GM19455 (cell line): ENCODE measurements around the gene PRXL2B.
"Not testable (repeated sequence)": the region's sequence is repeated elsewhere in the genome, so short reads cannot be mapped to it uniquely, and the experiment has no call there.

Experiments
- ATAC-seq: cut with Tn5 transposase; IDR thresholded peaks from one replicate; pipeline ENCODE4 v1.9.1; 2021; ENCODE audit not compliant: unreplicated experiment

The PRXL2B gene

GRCh38 chr1:2611031-2611501 is 24.5 kb downstream of the PRXL2B start:
- no peak for ATAC-seq

GRCh38 chr1:2611621-2612437 is 25.3 kb downstream of the PRXL2B start:
- ATAC-seq, result no peak

DNA sequence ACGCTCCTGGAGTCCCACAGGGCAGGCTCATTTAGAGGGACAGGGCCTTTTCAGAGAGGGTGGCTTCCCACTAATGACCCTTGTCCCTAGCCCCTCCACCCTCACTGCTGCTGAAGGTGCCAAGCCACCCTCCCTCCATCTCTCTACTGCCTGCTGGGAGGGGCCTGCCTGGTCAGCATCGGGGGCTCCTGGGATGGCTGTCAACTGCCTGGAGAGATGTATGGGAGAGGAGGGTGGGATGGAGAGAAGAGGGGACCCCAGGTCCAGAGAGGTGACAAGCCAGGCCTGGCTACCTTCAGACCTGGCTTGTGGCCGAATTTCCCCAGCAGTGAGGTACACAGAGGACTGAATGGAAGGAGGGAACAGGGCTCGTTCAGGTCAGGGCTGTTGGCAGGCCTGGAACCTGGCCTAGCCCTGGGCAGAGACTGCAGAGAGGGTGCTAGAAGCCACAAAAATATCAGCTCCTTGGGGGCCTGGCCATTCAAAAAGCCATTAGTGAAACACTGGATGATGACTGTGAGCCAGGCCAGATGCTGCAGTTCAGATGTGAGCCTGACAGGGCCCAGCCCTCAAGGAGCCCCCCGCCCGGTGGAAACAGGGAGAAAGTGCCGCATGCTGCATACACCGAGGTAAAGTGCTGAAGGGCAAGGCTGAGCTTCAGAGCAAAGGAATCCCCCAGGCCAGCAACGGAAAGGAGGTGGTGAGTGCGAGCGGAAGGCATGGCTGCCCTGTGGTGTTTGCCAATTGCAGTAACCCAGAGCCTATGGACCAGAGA is 26.2 kb downstream of the PRXL2B start:
- ATAC-seq, result no peak

DNA sequence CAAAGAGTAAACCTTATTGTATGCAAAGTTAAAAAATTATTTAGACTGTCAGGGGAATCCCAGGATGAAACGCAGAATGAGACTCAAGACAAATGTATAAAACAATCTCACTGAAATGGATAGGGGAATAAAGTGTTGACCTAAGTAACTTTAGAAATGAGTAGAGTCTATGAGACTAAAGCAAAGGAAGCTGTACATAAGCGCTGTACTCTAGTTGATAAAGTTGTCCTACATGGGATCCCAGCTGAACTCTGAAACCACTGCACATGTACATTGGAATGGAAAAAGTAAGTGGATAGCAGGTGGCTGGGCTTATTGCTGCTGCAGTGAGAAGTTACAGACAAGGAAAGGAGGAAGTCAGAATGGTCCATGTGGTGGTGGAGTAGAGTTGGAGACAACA is 27.6 kb downstream of the PRXL2B start:
- no peak for ATAC-seq

- no peak for ATAC-seq
These were observed 31.4 kb downstream of the PRXL2B start for GRCh38 chr1:2617971-2618470.

DNA sequence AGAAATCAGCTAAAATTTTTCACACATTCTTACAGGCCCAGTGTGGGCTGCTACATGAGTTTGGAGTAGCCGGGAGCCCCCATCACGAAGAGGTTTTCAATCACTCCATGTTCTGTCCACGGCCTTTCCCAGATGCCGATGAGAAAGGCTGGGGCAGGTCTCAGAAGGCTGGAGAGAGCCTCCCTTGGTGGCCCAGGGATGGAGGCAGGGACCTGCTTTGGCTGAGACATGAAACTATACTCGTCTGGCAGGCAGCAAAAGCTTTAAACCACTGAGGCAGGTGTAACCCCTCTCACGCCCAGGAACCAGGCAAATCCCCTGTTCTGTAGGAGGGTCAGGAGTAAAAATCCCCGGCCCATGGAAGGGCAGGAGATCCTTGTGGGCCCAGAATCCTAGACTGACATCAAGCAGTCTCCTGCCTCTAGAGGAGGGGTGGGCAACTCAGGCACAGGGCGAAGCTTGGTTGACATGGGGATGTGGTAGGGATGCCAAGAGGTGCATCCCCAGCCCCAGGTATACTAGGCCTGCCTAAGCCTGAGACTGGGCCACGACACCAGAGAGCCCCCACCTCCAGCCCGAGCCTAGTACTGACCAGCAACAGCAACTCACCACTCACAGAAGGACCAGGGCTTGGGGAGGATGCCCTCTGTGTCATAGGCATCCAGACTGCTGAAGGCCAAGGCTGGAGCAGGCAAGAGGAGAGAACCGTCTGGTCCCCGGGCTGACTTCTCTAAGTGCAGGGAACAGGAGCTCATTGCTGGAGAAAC is 37.2 kb downstream of the PRXL2B start:
- no peak for ATAC-seq

DNA sequence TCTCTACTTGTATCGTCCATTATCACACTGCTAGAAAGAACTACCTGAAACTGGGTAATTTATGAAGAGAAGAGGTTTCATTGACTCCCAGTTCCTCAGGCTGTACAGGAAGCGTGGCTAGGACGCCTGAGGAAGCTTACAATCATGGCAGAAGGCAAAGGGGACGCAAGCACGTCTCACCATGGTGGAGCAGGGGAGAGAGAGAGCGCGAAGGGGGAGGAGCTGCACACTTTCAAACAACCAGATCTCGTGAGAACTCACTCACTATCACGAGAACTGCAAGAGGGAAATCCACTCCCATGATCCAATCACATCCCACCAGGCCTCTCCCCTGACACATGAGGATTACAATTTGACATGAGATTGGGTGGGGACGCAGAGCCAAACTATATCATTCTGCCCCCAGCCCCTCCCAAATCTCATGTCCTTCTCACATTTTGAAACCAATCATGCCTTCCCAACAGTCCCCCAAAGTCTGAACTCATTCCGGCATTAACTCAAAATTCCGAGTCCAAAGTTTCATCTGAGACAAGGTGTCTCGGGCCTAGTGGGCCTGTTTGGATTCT is 38.2 kb downstream of the PRXL2B start:
- no peak for ATAC-seq

DNA sequence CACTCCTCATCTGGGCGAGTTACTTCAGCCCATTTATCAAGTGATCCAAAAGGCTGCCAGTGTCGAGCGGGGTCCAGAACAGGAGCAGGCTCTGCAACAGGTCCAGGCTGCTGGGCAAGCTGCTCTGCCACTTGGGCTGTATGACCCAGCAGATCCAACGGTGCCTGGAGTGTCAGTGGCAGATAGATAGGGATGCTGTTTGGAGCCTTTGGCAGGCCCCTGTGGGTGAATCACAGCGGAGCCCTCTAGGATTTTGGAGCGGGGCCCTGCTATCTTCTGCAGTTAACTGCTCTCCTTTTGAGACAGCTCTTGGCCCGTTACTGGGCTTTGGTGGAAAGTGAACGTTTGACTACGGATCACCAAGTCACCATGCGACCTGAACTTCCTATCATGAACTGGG is 38.7 kb downstream of the PRXL2B start:
- ATAC-seq, result no peak

DNA sequence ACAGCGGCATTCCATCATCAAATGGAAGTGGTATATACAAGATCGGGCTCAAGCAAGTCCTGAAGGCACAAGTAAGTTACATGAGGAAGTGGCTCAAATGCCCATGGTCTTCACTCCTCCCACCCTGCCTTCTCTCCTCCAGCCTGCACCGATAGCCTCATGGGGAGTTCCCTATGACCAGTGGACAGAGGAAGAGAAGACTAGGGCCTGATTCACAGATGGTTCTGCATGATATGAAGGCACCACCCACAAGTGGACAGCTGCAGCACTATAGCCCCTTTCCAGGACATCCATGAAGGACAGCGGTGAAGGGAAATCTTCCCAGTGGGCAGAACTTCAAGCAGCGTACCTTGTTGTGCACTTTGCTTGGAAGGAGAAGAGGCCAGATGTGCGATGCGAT is 39.2 kb downstream of the PRXL2B start:
- ATAC-seq, result not testable (repeated sequence)

DNA sequence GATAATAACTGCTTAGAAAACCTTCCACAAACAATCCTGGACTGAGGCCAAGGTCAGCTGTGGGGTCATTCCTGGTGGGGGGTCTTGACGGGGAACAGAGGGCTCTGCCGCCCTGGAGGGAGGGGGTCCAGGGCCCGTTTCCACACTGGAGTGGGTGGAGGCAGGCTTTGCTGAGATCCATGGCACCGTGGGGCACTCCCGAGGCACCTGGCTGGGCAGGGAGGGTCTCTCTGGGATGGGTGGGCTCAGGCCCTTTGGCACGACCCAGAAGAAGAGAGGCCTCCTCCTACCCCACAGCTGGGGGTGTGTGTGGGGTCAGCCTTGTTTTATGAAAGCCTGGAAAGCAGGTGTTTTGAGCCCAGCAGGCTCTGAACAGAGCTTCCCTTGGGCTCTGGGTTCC is 41.2 kb downstream of the PRXL2B start:
- no peak for ATAC-seq

- ATAC-seq, result no peak
These were observed 41.8 kb downstream of the PRXL2B start for GRCh38 chr1:2628191-2628932.

DNA sequence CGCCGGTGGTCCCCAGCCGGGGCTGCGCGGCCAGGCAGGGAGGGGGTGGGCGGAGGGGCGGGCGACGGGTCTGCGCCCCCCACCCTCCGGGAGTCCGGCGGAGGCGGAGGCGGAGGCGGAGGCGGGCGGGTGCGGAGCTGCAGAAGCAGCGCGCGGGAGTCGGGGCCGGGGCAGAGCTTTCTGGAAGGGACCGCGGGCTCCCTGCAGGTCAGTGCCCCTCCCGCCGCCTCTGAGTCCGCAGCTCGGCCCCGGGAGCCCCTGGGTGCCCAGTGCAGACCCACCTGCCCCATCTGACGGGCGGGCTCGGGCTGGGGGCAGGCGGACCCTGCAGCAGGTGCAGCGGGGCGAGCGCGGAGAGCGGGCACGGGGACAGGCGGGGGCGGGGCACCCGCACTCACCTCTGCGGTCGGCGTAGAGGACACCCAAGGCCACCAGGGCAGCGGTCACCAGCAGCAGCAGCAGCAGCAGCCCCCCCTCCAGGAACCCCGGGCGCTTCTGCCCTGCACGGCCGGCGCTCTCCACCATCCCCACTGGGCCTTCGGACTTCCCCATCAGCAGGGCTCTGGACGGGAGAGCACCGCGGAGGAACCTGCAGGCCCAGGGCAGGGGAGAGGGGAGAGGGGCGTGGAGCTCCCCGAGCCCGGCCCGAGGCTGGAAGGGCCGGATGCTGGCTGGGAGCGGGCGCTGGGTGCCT is 42.5 kb downstream of the PRXL2B start:
- ATAC-seq, result no peak

DNA sequence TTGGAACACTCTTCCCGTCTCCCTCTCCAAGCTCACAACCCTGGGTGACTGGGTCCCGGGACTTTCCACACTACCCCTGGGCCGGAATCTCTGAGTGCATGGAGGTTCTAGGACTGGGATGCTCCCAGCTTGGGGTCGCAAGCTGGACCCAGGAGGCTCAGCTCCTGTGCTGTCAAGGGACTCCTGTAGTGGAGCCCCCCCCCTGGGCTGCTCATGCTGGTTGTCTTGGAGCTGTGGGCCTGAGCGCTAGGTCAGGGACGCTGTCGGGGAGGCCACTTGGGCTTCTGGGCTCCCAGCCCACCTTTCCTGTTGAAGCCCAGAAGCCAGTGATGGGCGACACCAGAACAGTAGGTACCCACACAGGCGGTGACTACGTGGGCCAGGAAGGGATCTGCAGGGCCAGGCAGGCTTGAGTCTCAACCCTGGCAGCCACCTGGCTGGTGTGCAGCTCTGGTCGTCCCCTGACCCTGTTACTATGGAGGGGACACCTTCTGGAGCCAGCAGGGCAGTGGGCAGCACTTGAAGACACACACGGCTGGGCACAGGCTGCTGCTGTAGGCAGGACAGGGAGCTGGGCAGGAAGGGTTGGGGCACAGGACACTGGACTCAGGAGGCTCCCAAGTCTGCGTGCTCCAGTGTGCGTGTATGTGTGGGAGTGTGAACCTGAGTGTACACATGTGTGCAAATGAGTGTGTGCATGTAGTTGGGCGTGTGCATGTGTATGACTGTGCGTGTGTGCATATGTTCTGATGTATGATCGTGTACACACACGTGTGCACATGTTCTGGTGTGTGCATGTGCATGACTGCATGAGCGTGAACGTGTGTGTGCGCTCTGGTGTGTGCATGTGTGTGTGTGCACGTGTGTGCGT is 43.3 kb downstream of the PRXL2B start:
- no peak for ATAC-seq

- no peak for ATAC-seq
These were observed 44.0 kb downstream of the PRXL2B start for GRCh38 chr1:2630498-2631135.

GRCh38 chr1:2631136-2632050 is 44.8 kb downstream of the PRXL2B start:
- no peak for ATAC-seq

DNA sequence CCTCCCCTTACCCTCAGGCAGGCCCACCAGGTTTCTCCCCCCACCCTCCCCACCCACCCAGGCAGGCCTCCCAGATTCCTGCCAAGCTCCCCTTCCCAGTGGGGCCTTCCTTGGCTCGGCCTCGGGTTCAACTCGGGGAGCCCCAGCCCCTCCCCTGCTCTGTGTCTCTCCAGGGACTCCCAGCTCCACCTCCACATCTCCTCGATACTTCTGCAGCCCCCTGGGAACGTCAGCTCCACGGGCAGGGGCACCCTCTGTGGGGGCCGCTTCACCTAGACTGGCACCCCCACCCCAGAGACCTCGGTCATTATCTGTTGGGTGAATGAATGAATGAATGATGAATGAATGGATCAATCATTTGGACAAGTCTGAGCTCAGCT is 45.5 kb downstream of the PRXL2B start:
- ATAC-seq, result no peak
